Non-pigmented ciliary epithelial cell (primary cell): ENCODE data around the gene ATG4D.
"Not testable (repeated sequence)": the region's sequence is repeated elsewhere in the genome, so short reads cannot be mapped to it uniquely, and the experiment has no call there.

ENCODE experiments used
- DNase-seq: peaks from one replicate; pipeline ENCODE4 v3.0.0-alpha.2; 2010; ENCODE audit warnings: low read depth

The ATG4D gene

DNA sequence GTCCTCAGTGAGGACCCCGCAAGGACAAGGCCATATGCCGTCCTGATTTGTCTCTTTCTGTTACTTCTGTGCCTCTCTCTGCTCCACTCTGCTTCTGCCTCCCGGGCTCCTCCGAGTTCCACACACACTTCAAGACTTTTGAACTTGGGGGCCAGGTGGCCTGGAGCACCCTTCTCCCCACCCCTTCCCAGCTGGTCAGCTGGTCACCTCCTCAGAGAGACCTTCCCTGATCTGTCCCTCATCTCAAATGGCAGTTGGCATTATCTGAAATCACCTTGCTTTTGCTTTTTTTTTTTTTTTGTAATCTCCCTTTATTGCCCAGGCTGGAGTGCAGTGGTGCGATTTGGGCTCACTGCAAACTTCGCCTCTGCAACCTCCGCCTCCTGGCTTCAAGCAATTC, 24.3 kb upstream of the ATG4D start:
- DNase-seq = no peak

DNA sequence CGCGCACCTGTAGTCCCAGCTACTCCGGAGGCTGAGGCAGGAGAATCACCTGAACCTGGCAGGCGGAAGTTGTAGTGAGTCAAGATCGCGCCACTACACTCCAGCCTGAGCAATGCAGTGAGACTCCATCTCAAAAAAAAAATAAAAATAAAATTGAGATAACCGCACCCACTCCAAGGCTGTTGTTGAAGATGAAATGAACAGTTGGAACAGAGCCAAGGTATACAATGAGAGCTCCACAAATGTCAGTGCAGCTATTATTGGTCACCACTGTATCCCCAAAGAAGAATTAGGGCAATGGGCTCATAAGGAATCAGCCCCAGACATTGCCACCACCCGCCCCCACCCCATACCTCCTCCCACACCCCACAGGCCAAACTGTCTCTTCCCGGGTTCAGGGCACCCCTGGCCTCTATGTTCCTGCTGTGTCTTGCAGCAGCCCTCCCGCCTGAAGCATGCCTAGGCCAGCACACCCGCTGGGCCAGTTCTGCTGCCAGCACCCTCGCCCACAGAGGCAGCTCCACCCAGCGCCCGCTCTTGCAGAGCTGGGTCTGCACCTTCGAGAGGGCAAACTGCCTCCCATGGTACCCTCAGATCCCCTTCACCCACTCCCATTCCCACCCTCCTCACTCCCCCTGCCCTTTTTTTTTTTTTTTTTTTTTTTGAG, 22.9 kb upstream of the ATG4D start:
- no peak for DNase-seq

DNA sequence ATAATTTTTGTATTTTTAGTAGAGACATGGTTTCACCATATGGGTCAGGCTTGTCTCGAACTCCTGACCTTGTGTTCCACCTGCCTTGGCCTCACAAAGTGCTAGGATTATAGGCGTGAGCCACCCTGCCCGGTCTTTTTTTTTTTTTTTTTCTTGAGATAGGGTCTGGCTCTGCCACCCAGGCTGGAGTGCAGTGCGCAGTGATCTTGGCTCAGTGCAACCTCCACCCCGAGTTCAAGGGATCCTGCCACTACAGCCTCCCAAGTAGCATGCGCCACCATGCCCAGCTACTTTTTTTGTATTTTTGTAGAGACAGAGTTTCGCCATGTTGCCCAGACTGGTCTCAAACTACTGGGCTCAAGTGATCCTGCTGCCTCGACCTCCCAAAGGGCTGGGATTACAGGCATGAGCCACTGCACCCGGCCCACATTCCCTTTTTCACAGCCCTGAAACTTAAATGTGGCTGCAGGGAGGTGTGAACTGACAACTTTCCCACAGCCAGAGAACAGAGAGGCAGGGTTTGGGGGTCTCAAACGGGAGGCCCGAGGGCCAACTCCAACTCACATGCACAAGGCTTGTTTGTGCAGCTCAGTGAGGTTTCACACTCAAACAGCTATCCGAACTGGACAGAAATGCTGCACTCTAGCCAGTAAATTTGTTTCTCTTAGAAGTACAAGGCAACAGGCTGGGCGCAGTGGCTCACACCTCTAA, 22.1 kb upstream of the ATG4D start:
- no peak for DNase-seq

DNA sequence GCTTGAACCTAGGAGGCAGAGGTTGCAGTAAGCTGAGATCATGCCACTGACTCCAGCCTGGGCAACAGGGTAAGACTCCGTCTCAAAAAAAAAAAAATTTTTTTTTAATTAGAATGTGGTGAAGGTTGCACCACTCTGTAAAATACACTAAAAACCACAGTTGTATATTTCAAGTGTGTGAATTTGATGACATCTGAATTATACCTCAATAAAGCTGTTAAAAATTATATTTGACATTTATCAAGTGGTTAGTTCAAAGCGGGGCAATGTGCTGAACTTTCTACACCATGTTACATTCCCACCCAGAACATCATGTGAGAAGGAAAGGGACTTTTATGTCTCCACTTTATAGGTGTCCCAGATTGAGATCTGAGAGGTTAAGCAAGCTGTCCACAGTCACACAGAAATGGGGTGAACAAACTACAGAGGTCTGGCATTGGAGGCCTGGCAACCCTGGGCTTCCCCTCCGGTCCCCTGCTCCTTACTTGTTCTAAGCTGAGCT, 20.5 kb upstream of the ATG4D start:
- DNase-seq = no peak

DNA sequence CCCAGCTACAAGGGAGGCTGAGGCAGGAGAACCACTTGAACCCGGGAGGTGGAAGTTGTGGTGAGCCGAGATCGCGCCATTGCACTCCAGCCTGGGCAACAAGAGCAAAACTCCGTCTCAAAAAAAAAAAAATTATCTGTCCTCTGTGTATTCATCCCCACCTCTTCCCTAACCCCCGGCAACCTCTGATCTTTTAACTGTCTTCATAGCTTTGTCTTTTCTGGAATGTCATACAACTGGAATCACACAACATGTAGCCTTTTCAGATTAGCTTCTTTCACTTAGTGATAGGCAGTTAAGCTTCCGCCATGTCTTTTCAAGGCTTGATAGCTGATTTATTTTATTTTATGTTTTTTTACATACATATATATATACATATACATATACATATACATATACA, 18.1 kb upstream of the ATG4D start:
- DNase-seq = no peak

DNA sequence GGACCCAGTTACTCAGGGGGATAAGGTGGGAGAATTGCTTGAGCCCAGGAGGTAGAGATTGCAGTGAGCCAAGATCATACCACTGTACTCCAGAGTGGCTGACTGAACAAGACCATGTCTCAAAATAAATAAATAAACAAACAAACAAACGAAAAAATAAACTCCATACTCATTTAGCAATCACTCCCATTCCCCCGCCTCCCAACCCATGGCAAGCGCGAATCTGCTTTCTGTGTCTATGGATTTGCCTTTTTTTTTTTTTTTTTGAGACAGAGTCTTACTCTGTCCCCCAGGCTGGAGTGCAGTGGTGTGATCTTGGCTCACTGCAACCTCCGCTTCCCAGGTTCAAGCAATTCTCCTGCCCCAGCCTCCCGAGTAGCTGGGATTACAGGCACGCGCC, 16.8 kb upstream of the ATG4D start:
- DNase-seq = not testable (repeated sequence)

DNA sequence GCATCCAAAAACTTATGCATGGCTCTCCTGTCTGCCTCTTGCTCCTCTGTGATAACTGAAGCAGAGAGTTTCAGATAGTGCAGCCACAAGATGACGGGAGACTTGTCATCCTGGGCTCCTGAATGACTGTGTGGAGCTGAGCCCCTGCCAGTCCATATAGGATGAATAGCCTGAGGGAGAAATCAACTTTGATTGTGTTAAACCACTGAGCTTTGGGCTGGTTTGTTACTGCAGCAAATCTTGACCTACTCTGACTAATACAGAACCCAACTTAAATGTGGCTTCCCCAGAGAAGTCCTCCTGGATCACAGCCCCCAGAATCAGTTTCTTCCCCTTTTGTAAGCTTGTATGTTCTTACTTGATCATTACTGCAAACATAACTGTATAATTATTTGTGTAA, 11.2 kb upstream of the ATG4D start:
- no peak for DNase-seq

DNA sequence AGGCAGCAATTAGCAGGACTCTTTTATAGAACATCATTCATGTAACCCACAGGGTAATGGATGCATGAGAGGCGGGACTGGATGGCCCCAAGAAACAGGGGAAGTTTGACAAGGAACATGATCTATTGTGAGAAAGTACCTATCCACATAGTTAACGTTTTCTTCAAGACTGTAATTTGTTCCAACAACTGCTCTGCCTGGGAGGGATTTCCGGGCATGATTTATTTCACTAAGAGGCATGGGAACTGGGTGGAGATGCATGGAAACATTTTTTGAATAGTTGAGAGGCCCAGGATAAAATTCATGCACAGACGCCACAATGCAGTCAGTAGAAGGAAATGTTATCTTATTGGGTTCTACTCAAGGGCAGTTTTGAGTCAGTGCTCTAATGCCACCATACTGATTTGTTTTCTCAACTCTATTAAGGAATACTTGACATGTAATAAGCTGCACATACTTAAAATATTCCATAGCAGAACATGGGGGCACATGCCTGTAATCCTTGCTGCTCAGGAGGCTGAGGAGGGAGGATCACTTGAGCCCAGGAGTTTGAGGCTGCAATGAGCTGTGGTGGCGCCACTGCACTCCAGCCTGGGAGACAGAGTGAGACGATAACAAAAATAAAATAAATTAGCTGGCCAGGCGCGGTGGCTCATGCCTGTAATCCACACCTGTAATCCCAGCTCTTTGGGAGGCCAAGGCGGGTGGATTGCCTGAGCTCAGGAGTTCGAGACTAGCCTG, 9.9 kb upstream of the ATG4D start:
- DNase-seq = peak; percentile 20

DNA sequence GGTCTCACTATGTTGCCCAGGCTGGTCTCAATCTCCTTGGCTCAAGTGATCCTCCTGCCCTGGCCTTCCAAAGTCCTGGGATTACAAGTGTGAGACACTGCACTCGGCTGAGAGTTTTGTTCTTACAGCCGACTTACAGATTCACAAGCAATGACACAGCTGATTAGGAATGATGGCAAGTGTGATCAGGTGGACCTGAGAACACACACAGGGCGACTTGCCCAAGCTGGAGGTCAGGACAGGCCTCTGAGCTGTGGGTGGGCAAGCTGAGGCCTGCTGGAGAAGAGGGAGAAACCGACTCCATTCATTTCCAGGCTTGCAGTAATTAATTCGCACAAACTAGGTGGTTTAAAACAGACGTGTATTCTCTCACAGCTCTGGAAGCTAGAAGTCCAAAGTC, 8.1 kb upstream of the ATG4D start:
- no peak for DNase-seq

DNA sequence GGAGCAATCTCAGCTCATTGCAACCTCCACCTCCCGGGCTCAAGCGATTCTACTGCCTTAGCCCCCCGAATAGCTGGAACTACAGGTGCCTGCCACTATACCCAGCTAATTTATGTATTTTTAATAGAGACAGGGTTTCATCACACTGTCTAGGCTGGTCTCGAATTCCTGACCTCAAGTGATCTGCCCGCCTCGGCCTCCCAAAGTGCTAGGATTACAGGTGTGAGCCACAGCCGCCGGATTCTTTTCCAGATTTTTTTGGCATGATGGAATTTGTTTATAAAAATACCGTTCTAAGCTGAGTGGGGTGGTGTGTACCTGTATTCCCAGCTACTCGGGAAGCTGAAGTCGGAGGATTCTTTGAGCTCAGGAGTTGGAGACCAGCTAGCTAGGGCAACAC, 6.0 kb upstream of the ATG4D start:
- DNase-seq = no peak

DNA sequence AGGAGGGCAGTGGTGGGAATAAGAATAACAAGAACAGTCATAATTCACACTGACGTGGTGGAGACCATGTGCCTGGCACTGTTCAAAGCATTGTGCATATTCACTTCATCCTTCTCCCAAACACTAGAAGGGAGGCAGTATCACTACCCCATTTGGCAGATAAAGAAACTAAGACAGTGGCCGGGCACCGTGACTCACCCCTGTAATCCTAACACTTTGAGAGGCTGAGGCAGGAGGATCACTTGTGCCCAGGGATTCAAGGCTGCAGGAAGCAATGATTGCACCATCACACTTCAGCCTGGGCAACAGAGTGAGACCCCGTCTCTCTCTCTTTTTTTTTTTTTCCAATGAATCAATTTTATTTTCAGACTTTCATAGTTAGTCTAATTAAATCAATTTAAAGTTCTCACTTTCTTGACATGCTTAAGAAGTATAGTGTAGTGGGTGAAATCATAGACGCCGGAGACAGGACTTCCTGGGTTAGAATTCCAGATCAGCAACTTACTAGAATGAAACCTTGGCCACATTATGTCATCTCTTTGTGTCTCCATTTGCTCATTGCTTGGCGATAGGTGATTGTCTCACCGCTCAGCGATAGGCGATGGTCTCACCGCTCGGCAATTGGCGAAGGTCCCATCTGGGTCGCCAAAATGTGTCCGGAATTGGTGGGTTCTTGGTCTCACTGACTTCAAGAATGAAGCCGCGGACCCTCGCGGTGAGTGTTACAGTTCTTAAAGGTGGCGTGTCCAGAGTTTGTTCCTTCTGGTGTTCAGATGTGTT, 5.3 kb upstream of the ATG4D start:
- no peak for DNase-seq

DNA sequence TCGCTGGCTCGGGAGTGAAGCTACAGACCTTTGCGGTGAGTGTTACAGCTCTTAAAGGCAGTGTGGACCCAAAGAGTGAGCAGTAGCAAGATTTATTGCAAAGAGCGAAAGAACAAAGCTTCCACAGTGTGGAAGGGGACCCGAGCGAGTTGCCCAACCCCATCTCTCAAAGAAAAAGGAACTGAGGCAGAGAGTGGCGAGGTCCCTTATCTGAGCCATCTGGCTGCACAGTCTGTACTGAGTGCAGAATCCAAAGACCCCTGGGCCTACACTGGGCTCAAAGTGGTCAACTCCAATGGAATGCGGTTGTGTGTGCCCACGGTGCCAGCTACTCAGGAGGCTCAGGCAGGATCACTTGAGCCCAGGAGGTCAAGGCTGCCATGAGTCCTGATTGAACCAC, 4.7 kb upstream of the ATG4D start:
- not testable (repeated sequence) for DNase-seq

DNA sequence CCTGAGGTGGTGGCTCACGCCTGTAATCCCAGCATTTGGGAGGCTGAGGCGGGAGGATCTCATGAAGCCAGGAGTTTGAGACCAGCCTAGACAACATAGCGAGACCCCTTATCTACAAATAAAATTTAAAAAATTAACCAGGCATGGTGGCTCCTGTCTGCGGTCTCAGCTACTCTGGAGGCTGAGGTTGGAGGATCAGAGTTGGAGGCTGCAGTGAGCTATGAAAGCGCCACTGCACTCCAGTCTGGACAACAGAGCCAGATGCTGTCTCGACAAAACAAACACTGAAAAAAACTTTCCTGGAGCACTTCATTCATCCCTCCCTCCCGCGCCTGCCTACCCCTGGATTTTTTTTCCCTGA, 665 bp upstream of the ATG4D start:
- DNase-seq = no peak

DNA sequence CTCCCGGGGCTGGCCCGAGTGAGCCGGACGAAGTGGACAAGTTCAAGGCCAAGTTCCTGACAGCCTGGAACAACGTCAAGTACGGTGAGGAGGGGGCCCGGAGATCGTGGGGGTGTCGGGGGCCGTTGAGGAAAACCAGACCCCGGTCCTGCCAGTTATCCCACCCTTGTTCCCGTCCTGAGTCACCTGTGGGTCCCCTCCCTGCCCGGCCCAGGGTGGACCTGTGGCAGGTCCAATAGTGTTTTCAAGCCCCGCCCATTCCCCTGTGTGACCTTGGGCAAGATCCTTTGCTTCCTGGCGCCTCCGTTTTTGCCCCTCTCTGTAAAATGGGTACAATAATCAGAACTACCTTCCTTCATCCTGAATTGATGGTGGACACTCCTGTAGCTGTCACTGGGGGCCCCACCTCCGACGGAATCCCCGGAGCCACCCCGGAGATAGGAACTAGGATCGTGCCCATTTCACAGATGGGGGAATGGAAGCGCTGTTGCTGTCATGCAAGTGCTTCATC, 593 bp downstream of the ATG4D start:
- no peak for DNase-seq

DNA sequence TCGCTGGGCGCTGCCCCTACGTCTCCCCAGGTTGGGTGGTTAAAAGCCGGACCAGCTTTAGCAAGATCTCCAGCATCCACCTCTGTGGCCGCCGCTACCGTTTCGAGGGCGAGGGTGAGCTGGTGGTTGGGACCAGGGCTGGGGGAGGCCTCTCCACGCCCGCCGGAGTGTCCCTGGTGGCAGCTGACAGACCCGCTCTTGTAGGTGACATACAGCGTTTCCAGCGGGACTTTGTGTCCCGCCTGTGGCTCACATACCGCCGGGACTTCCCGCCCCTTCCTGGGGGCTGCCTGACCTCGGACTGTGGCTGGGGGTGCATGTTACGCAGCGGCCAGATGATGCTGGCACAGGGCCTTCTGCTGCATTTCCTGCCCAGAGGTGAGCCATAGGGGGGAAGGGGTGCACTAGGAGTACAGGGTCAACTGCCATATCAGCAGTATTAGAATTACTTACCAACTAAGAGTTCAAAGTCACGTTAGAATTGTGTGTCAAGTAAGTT, 1.1 kb downstream of the ATG4D start:
- DNase-seq = no peak

DNA sequence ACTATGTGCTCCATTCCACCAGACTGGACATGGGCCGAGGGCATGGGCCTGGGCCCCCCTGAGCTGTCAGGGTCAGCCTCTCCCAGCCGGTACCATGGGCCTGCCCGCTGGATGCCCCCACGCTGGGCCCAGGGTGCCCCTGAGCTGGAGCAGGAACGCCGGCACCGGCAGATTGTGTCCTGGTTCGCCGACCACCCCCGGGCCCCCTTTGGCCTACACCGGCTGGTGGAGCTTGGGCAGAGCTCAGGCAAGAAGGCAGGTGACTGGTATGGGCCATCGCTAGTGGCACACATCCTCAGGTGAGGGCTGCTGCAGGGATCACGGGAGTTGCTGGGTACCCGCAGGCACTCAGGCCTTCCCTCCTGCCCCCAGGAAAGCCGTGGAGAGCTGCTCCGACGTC, 3.1 kb downstream of the ATG4D start:
- no peak for DNase-seq

DNA sequence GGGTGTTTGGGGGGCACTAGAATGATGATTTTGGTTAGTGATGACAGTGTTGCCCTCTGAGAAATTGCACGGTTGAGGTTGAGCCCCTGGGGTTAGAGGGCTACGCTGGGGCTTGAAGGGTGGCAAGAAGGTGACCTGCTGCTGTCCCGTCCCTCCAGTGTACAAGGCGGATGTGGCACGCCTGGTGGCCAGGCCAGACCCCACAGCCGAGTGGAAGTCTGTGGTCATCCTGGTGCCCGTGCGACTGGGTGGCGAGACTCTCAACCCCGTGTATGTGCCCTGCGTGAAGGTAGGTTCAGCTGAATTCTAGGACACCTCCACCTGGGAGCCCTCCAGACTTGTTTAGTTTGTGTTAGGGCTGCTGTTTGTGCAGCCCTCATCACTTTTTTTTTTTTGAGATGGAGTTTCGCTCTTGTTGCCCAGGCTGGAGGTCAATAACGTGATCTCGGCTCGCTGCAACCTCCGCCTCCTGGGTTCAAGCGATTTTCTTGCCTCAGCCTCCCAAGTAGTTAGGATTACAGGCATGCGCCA, 5.1 kb downstream of the ATG4D start:
- DNase-seq = no peak

DNA sequence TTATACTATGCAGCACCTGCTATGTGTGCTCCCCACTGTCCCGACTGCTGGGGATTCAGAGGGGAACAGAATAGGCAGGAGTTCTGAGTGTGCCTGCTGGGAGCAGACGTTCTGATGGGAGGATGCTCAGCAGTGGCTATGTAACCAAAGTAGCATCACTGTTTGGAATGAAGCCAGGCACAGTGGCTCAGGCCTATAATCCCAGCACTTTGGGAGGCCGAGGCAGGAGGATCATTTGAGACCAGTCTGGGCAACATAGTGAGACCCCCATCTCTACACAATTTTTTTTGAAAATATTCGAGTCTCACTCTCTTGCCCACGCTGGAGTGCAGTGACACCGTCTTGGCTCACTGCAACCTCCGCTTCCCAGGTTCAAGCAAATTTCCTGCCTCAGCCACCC, 6.0 kb downstream of the ATG4D start:
- no peak for DNase-seq

DNA sequence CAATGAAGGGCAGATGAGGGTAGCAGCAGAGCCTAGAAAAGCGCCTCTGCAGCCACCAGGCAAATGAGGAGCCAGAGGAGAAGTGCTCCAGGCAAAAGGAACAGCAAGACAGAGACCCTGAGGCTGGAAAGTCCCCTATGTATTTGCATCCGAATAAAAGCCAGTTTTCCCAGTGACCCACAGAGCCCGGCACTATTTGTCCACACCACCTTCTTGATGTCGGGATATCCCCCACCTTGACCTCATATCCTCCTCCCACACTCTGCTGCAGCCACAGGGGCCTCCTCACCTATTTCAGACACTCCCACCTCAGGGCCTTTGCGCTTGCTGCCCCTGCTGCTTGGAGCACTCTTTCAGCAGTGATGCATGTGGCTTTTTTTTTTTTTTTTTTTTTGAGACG, 6.6 kb downstream of the ATG4D start:
- no peak for DNase-seq

DNA sequence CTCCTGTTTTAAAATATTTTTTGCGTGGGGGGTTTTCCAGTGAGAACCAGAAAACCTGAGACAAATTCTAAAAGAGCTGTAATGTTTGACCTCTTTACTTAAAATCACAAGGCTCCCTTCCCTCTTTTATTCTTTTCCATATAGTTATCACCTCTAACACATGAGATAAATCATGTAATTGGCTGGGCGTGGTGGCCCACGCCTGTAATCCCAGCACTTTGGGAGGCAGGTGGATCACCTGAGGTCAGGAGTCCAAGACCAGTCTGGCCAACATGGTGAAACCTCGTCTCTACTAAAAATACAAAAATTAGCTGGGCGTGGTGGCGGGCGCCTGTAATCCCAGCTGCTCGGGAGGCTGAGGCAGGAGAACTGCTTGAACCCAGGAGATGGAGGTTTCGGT, 7.3 kb downstream of the ATG4D start:
- DNase-seq = not testable (repeated sequence)

DNA sequence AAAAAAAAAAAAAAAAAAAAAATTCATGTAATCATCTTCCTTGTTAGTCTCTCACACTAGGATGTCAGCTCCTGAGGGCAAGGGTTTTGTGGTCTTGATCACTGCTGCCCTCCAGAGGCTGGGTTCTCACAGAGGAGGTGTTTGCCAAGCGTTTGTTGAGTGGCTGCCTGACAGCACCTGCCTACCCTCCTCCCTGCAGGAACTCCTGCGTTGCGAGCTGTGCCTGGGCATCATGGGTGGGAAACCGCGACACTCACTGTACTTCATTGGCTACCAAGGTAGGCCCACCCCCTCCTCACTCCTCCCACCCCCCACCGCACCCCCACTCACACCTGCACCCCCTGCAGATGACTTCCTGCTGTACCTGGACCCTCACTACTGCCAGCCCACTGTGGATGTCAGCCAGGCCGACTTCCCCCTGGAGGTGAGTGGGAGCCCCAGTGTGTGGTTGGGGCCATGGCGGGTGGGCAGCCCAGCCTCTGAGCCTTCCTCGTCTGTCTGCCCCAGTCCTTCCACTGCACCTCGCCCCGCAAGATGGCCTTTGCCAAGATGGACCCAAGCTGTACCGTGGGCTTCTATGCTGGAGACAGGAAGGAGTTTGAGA, 8.1 kb downstream of the ATG4D start:
- DNase-seq = no peak
